Fibroblast of lung (primary cell): ENCODE measurements around the gene PRG3.

Source experiments
- EZH2 ChIP-seq: IDR thresholded peaks from 2 replicates; pipeline ENCODE4 v1.5.1; 2012; ENCODE audit warnings: low read length, control low read depth, mild to moderate bottlenecking; ENCODE audit errors: missing control alignments
- TF ChIP-seq, protein P1 (sequence below), 2 donors: IDR thresholded peaks in 1 of 2; conservative IDR thresholded peaks in 1 of 2; 1 replicate in 1 of 2; 2 replicates in 1 of 2; pipeline ENCODE4 v1.5.1; 2011 to 2012; ENCODE audit warnings: low read length in 2 of 2, control low read depth in 1 of 2, inconsistent platforms in 1 of 2, low read depth in 1 of 2, mild to moderate bottlenecking in 1 of 2

DNA sequence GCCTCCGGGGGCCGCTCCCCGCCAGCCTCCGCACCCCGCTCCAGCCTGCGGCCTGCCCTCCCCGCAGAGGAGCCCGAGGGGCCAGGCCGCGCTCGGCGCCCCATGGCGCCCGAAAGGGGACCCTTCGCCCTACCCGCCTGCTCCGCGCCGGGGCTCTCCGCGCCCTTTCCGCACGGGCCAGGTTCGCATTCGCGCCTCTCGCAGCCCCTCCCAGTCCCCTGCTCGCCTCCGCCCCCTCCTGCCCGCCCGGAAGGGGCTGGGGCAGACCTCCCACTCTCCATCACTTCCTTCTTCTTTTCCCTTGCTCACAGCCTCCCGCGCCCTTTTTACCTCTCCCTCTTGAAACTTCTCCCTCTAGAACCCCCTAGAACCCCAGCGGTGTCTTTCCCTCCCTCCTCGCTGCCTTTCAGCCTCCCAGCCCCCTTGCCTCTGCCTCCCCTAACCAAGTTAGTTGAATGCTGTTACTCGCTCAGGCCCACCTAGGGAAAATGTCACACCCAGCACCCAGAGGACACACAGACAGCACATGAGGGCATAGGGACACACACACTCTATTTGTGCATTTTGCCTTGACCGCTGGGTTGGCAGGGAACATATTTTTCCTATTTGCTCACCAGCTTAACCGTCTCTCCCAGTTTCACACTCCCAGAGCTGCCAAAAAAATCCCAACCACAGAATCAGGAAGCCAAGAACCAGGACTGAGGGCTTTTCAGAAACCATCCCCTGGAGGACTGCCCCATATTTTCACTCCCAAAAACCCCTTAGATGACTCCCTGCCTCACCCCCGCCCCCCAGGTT lies 46.2 kb upstream of the PRG3 start, which contains the start of gene SLC43A3:
- TF ChIP-seq, protein P1, sequence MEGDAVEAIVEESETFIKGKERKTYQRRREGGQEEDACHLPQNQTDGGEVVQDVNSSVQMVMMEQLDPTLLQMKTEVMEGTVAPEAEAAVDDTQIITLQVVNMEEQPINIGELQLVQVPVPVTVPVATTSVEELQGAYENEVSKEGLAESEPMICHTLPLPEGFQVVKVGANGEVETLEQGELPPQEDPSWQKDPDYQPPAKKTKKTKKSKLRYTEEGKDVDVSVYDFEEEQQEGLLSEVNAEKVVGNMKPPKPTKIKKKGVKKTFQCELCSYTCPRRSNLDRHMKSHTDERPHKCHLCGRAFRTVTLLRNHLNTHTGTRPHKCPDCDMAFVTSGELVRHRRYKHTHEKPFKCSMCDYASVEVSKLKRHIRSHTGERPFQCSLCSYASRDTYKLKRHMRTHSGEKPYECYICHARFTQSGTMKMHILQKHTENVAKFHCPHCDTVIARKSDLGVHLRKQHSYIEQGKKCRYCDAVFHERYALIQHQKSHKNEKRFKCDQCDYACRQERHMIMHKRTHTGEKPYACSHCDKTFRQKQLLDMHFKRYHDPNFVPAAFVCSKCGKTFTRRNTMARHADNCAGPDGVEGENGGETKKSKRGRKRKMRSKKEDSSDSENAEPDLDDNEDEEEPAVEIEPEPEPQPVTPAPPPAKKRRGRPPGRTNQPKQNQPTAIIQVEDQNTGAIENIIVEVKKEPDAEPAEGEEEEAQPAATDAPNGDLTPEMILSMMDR (conservative IDR thresholded peaks at IDR 0.05 in 1 of 2, IDR thresholded peaks at IDR 0.05 in 1 of 2; ENCODE audit: low read depth in 1 of 2, low read length in 2 of 2) = no peak
- no peak for TF ChIP-seq EZH2
